Neural progenitor cell (in vitro differentiated cells): ENCODE results near the gene AMER3. TPM values are rescaled to one million over a fixed set of nuclear protein-coding genes. Genes with fewer than 3 reads are reported as not detected.
A peak's percentile ranks its signal among the peaks of the same experiment; 100 is the strongest.
"Not testable (repeated sequence)": the region's sequence is repeated elsewhere in the genome, so short reads cannot be mapped to it uniquely, and the experiment has no call there.

Experiments
- DNase-seq: peaks from one replicate; pipeline ENCODE4 v3.0.0-alpha.2; 2016; ENCODE audit warnings: low spot score
- H2AFZ ChIP-seq: fragments of 200-600 bp; sonication (generic); replicated peaks from 2 replicates; pipeline ENCODE4 v1.6.1; 2016; ENCODE audit warnings: antibody characterized with exemption
- H3F3A ChIP-seq: fragments of 200-600 bp; sonication (generic); 2 replicates; pipeline ENCODE4 v1.6.1; 2016; ENCODE audit warnings: antibody characterized with exemption, low read depth
- H3K27ac ChIP-seq: fragments of 200-600 bp; sonication (generic); 2 replicates; pipeline ENCODE4 v1.5.1; 2016; ENCODE audit warnings: mild to moderate bottlenecking
- H3K27me3 ChIP-seq: fragments of 200-600 bp; sonication (generic); 2 replicates; pipeline ENCODE4 v1.6.1; 2016; ENCODE audit warnings: mild to moderate bottlenecking, moderate library complexity
- H3K36me3 ChIP-seq: fragments of 200-600 bp; sonication (generic); 2 replicates; pipeline ENCODE4 v1.5.1; 2016
- H3K4me1 ChIP-seq: fragments of 200-600 bp; sonication (generic); 2 replicates; pipeline ENCODE4 v1.6.1; 2016; ENCODE audit warnings: mixed run types
- H3K4me2 ChIP-seq: fragments of 200-600 bp; sonication (generic); 2 replicates; pipeline ENCODE4 v1.6.1; 2016
- H3K4me3 ChIP-seq: fragments of 200-600 bp; sonication (generic); 2 replicates; pipeline ENCODE4 v1.5.1; 2016
- H3K79me2 ChIP-seq: fragments of 200-600 bp; sonication (generic); 2 replicates; pipeline ENCODE4 v1.6.1; 2016; ENCODE audit warnings: low read depth
- H3K9ac ChIP-seq: fragments of 200-600 bp; sonication (generic); 2 replicates; pipeline ENCODE4 v1.6.1; 2016
- H3K9me3 ChIP-seq: fragments of 200-600 bp; sonication (generic); 2 replicates; pipeline ENCODE4 v1.5.1; 2016; ENCODE audit warnings: low read depth
- H4K20me1 ChIP-seq: fragments of 200-600 bp; sonication (generic); 2 replicates; pipeline ENCODE4 v1.6.1; 2016; ENCODE audit warnings: low read depth
- H3K27ac Mint-ChIP-seq: 3 replicates; pipeline ENCODE4 v1.8.0; 2021; ENCODE audit warnings: mixed read lengths
- H3K27me3 Mint-ChIP-seq: 2 replicates; pipeline ENCODE4 v1.8.0; 2022; ENCODE audit warnings: low read depth, mild to moderate bottlenecking, inconsistent platforms, moderate library complexity, mixed read lengths; ENCODE audit not compliant: insufficient read depth
- H3K36me3 Mint-ChIP-seq: 3 replicates; pipeline ENCODE4 v1.8.0; 2021; ENCODE audit warnings: mixed read lengths
- H3K4me1 Mint-ChIP-seq: 3 replicates; pipeline ENCODE4 v1.8.0; 2021; ENCODE audit warnings: mixed read lengths
- H3K4me3 Mint-ChIP-seq: 3 replicates; pipeline ENCODE4 v1.8.0; 2021; ENCODE audit warnings: mild to moderate bottlenecking, moderate library complexity, mixed read lengths
- H3K9me3 Mint-ChIP-seq: 3 replicates; pipeline ENCODE4 v1.8.0; 2020; ENCODE audit warnings: mixed read lengths
- EZH2 ChIP-seq: fragments of 200-600 bp; sonication (generic); IDR thresholded peaks from 2 replicates; pipeline ENCODE4 v1.6.1; 2017; ENCODE audit warnings: antibody characterized with exemption, mild to moderate bottlenecking, moderate library complexity
- EZH2phosphoT487 ChIP-seq: fragments of 200-600 bp; sonication (generic); IDR thresholded peaks from 2 replicates; pipeline ENCODE4 v1.6.1; 2017; ENCODE audit warnings: antibody characterized with exemption
- total RNA-seq: library from RNA; depleted of rRNA; stranded (reverse); fragments of >200 nt; gene quantifications from 2 replicates; pipeline ENCODE4 v1.2.3, GENCODE V29; 2015; ENCODE audit warnings: low replicate concordance
- TF ChIP-seq, protein P1 (sequence below): fragments of 200-600 bp; sonication (generic); IDR thresholded peaks from 2 replicates; pipeline ENCODE4 v1.5.1; 2017; ENCODE audit warnings: antibody characterized with exemption, mild to moderate bottlenecking

AMER3 gene
- total RNA-seq, 1 donor from 2014 or later, result not detected

DNA sequence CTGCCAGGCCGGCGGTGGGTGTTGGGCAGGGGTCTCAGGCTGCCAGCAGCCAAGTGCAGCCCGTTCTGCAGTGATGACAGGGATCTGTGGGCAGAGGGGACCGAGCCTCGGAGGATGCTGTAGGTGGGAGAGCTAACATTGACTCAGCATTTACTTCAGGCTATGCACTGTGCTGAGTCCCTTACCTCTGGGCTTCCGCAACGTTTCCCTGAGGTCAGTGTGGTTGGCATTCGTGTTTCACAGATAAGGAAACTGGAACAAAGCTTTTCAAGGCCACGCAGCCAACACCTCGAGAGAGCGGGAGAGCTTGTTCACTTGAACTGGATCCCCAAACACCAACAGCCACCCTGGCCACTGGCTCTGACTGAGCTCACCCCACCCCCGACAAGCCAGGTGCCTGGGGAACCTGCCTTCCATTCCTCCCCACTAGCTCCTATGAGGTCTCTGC lies 27.3 kb upstream of the AMER3 start:
- Histone ChIP-seq H3K9me3 (no peaks in the 10 kb centered on the region), H3K9ac (no peak overlapping the region), H3K4me2 (peak overlapping the region; percentile 81), H3K4me1 (peaks cover 2% of the 10 kb centered on the region), H3F3A (peaks cover 14% of the 10 kb centered on the region), H2AFZ (peak overlapping the region; percentile 77), H3K4me3 (peak overlapping the region; percentile 57), H3K27ac (no peak overlapping the region), H3K27me3 (peaks cover 44% of the 10 kb centered on the region), H4K20me1 (no peaks in the 10 kb centered on the region), H3K36me3 (no peaks in the 10 kb centered on the region), H3K79me2 (no peaks in the 10 kb centered on the region)
- Mint-ChIP-seq H3K4me1 (peaks cover 5% of the 10 kb centered on the region), H3K36me3 (no peaks in the 10 kb centered on the region), H3K4me3 (peak overlapping the region; percentile 86), H3K9me3 (no peaks in the 10 kb centered on the region), H3K27me3 (peaks cover 4% of the 10 kb centered on the region), H3K27ac (no peak overlapping the region)
- DNase-seq, result no peak
- TF ChIP-seq EZH2 (no peak), EZH2phosphoT487 (no peak)
- TF ChIP-seq, protein P1, sequence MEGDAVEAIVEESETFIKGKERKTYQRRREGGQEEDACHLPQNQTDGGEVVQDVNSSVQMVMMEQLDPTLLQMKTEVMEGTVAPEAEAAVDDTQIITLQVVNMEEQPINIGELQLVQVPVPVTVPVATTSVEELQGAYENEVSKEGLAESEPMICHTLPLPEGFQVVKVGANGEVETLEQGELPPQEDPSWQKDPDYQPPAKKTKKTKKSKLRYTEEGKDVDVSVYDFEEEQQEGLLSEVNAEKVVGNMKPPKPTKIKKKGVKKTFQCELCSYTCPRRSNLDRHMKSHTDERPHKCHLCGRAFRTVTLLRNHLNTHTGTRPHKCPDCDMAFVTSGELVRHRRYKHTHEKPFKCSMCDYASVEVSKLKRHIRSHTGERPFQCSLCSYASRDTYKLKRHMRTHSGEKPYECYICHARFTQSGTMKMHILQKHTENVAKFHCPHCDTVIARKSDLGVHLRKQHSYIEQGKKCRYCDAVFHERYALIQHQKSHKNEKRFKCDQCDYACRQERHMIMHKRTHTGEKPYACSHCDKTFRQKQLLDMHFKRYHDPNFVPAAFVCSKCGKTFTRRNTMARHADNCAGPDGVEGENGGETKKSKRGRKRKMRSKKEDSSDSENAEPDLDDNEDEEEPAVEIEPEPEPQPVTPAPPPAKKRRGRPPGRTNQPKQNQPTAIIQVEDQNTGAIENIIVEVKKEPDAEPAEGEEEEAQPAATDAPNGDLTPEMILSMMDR, result no peak

DNA sequence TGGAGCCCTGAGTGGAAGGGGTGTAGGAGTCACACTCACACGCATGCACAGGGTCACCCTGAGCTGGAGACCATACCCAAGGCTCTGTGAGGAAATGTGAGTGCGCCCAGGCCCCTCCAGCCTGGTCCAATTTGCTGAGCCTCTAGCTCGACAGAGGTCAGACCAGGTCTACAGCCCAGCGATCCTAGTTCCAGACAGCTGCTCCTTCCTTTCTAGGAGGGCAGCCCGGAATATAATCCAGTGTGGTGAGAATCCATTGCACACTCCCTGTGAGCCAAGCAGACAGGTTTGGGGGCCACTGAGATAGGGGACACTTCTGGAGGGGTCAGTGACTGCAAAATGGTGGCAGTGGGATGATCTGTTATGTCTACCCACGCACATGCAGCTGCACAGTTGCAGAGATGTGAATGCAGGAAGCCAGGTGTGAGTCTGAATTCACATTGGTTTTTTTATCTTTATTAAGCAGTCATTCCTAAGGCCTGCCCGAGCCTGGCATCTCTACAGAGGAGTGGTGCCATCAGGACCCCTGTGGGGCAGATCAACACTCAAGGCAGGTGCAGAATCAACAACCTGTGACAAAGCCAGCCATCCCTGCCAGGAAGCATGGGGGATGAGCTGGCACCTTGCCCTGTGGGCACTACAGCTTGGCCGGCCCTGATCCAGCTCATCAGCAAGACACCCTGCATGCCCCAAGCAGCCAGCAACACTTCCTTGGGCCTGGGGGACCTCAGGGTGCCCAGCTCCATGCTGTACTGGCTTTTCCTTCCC lies 26.6 kb upstream of the AMER3 start, which contains the start of gene GPR148:
GPR148 (plus strand) TSS at position 522 of the 768 bp plus-strand sequence; CDS start at position 604, 82 bp downstream.
- peaks cover 44% of the 10 kb centered on the region for H3K27me3 ChIP-seq
- Mint-ChIP-seq H3K9me3 (no peaks in the 10 kb centered on the region), H3K4me3 (peak within 1 kb of the TSS; percentile 86), H3K4me1 (peaks cover 5% of the 10 kb centered on the region), H3K27me3 (peaks cover 4% of the 10 kb centered on the region), H3K27ac (peak within 1 kb of the TSS; percentile 6), H3K36me3 (no peaks in the 10 kb centered on the region)
- no peak within 1 kb of the TSS for H3K9ac ChIP-seq
- no peaks in the 10 kb centered on the region for H3K9me3 ChIP-seq
- no peak for TF ChIP-seq EZH2phosphoT487
- TF ChIP-seq, protein P1, result no peak
- no peak for TF ChIP-seq EZH2
- peaks cover 14% of the 10 kb centered on the region for H3F3A ChIP-seq
- no peaks in the 10 kb centered on the region for H4K20me1 ChIP-seq
- H3K4me2 ChIP-seq, result peak within 1 kb of the TSS; percentile 81
- H3K36me3 ChIP-seq, result no peaks in the 10 kb centered on the region
- peak within 1 kb of the TSS; percentile 77 for H2AFZ ChIP-seq
- peak within 1 kb of the TSS; percentile 57 for H3K4me3 ChIP-seq
- H3K79me2 ChIP-seq, result no peaks in the 10 kb centered on the region
- no peak for DNase-seq
- peaks cover 2% of the 10 kb centered on the region for H3K4me1 ChIP-seq
- H3K27ac ChIP-seq, result no peak within 1 kb of the TSS

- TF ChIP-seq EZH2phosphoT487, result no peak
- TF ChIP-seq EZH2, result no peak
- TF ChIP-seq, protein P1, result no peak
- no peak overlapping the region for H3K27ac ChIP-seq
- no peaks in the 10 kb centered on the region for H3K9me3 ChIP-seq
- peaks cover 44% of the 10 kb centered on the region for H3K27me3 ChIP-seq
- H3K4me1 ChIP-seq, result peaks cover 2% of the 10 kb centered on the region
- peak overlapping the region; percentile 6 for H3K27ac Mint-ChIP-seq
- H3K4me3 Mint-ChIP-seq, result peak overlapping the region; percentile 65
- no peaks in the 10 kb centered on the region for H3K79me2 ChIP-seq
- peaks cover 14% of the 10 kb centered on the region for H3F3A ChIP-seq
- H3K36me3 Mint-ChIP-seq, result no peaks in the 10 kb centered on the region
- no peaks in the 10 kb centered on the region for H3K36me3 ChIP-seq
- H3K4me1 Mint-ChIP-seq, result peaks cover 5% of the 10 kb centered on the region
- H4K20me1 ChIP-seq, result no peaks in the 10 kb centered on the region
- no peaks in the 10 kb centered on the region for H3K9me3 Mint-ChIP-seq
- peaks cover 4% of the 10 kb centered on the region for H3K27me3 Mint-ChIP-seq
- no peak overlapping the region for H3K4me3 ChIP-seq
- H3K9ac ChIP-seq, result no peak overlapping the region
- H2AFZ ChIP-seq, result no peak overlapping the region
- no peak for DNase-seq
- no peak overlapping the region for H3K4me2 ChIP-seq
These were observed 25.7 kb upstream of the AMER3 start for GRCh38 chr2:130729322-130730299.

DNA sequence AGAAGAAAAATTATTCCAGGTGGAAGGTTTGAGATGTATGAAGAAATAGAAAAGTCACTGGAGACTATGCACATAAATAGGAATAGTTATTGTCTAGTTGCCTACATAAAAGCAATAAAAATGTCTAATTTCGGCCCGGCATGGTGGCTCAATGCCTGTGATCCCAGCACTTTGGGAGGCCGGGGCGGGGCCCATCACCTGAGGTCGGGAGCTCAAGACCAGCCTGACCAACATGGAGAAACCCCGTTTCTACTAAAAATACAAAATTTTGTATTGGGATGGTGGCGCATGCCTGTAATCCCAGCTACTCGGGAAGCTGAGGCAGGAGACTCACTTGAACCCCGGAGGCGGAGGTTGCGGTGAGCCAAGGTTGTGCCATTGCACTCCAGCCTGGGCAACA lies 23.1 kb upstream of the AMER3 start:
- not testable (repeated sequence) for H3K9ac ChIP-seq, H3K27ac Mint-ChIP-seq, DNase-seq, H3K4me1 ChIP-seq, H3K4me3 Mint-ChIP-seq, H4K20me1 ChIP-seq, H3K36me3 ChIP-seq, H3K9me3 ChIP-seq, H3K36me3 Mint-ChIP-seq, H3K79me2 ChIP-seq, H3K9me3 Mint-ChIP-seq, H3K27me3 Mint-ChIP-seq, H3K4me1 Mint-ChIP-seq, H3K4me2 ChIP-seq, H3F3A ChIP-seq, H2AFZ ChIP-seq, H3K27ac ChIP-seq, H3K4me3 ChIP-seq
- H3K27me3 ChIP-seq, result peaks cover 32% of the 10 kb centered on the region
